NCI-H2227 (cell line): Measurements from ENCODE around the gene RRAD.
A peak's percentile ranks its signal among the peaks of the same experiment; 100 is the strongest.
"Not testable (repeated sequence)": the region's sequence is repeated elsewhere in the genome, so short reads cannot be mapped to it uniquely, and the experiment has no call there.

Experiments
- DNase-seq: peaks from one replicate; lab custom pipeline; 2025; ENCODE audit not compliant: unreplicated experiment; lab: John Stamatoyannopoulos, UW

Gene RRAD

GRCh38 chr16:66901626-66902025 lies 23.7 kb downstream of the RRAD start:
- no peak for DNase-seq

- no peak for DNase-seq
These were observed 24.5 kb downstream of the RRAD start for GRCh38 chr16:66900721-66901441.

DNA sequence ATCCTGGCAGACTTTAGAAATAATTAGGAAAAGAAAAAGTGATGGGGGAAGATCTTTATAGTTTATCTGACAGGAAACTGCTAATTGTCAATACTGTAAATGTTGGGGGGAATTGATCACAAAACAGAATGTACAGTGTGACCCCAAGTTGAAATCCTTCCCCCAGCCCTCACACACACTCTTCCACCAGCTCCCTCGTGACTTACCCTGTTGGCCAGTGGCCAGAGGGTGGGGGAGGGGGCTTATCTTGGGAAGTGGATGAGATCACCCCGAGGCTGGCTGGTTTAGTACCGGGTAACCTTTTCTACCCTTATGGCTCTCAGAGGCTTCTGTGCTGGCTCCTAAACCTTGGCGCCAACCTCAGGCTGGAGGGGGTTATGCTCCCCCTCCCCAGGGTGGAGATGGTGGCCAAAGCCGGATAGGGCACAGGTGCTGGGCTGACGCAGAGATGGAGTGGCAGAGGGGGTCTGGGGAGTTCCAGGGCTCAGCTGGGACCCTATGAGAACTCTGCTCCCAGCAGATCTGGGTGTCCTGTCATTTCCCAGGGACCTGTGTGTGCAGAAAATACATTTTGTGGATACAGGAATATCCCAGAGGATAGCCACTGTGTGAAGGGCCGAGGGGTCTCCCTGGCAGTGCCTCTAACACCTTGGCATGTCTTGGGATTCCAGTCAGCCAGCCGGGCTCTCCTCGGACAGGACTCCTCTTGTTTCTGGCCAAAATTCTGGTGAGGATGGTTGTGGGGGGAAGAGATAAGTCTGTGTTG lies 25.2 kb downstream of the RRAD start:
- peak; percentile 65 for DNase-seq

GRCh38 chr16:66899310-66899944 lies 25.9 kb downstream of the RRAD start:
- no peak for DNase-seq

DNA sequence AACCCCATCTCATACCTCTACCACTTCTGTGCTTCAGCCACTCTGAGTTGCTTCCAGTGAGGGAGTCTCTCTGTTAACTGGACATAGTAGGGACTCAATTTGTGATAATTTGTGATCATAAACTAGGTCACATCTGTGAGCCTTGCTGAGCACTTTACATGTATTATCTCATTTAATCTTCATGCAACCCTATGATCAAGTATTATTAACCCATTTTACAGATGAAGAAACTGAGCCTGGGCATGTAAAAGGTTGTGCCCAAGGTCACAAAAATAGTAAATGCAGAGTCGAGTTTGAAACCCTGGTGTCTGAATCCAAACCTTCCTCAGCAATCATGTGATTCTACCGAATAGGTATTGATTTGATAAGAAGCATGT lies 26.4 kb downstream of the RRAD start:
- no peak for DNase-seq

DNA sequence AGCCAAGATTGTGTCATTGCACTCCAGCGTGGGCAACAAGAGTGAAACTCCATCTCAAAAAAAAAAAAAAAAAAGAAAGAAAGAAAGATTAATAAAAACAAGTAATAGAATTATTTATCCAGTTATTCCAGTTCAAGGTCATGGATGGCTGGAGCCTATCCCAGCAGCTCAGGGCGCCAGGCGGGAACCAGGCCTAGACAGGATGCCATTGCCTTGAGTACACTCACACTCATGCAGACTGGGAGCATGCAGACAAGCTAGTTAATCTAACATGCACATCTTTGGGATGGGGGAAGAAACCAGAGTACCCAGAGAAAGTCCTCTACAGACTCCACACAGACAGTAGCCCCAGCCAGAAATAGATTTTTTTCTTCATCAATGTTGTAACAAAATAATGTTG lies 27.1 kb downstream of the RRAD start:
- DNase-seq, result no peak

DNA sequence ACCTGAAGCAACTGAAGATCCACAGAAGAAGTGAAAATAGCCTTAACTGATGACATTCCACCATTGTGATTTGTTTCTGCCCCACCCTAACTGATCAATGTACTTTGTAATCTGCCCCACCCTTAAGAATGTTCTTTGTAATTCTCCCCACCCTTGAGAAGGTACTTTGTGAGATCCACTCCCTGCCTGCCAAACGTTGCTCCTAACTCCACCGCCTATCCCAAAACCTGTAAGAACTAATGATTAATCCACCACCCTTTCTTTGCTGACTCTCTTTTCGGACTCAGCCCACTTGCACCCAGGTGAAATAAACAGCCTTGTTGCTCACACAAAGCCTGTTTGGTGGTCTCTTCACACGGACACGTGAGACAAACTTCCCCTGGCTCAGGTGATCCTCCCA lies 28.7 kb downstream of the RRAD start:
- not testable (repeated sequence) for DNase-seq

DNA sequence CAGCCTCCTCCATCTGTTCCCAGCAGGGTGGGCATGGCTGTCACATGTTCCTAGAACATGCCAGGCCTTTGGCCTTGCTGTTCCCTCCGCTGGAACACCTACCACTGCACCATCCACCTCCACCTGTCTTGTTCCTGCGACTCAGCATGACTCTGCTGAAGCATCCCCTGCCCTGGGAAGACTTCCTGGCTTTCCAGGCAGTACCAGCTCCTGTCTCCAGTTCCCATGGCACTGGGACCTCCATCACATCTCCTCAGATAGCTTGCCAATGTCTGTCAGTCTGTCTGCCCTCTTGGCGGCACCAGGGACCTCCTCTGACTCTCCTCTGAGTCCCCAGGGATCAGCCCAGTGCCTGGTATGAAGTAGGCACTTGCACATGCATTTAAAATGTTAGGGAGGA lies 29.3 kb downstream of the RRAD start:
- no peak for DNase-seq

DNA sequence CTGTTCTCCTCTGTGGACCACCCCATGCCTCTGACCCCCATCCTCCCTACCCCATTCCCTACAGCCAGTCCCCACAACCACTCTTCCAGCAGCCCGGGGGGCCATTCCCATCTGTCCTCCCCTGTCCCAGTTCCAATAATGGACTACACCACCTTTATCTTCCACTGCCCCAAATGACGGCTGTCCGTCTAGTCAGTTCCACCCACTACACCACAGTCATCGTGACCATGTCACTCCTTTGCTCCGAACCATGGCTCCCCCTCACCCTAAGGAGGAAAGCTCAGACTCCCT lies 29.7 kb downstream of the RRAD start:
- DNase-seq, result no peak

DNA sequence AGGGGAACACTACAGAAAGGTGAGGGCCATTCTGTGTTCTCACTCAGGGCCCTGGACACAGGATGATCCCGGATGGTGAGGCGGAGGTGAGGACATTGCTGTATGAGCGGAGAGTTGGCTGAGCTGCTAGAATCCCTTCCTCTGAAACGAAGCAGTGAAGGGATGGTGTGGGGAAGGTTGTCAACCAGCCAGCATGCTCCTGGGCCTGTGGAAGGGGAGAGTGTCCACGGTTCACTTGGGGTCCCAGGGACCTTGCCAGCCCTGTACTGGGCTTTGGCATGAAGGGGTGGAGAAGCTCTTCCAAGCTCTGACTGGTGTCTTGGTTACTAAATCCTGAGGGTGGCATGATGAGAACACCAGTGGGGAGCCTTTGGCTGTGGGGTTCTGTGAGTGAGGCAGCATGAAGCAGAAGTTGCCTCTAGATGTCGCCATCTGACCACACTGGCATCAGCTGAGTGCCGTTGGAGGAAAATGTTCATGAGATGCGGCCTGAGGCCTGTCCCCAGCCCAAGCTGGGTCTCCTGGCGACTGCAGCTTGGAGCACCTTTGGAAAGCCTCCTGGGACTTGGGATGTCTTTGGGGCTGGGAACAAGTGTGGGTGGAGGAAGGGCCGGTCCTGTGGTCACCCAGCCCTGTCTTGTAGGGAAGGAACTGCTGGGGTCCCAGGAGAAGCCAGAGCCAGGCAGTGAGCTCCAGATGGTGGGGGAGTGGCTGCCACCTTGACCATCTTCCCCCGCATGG lies 30.2 kb downstream of the RRAD start:
- peak; percentile 76 for DNase-seq

DNA sequence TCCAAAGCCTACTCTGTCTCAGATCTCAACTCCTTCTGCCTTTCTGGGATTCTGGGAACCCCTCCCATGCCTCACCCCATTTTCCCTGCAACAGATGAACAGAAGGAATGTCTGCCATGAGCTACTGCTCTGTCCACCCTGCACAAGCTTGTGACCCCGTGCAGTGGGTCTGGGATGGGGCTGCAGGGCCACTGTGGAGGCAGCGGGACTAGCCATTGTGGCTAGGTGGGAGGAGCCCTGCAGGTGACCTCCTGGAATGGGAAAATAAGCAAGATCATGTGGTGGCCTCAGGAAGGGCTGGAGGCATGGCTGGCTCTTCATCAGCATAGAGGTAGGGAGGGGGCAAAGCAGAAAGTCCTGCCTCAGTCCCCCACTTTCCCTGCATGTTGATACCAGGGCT lies 31.3 kb downstream of the RRAD start:
- no peak for DNase-seq

- DNase-seq, result no peak
These were observed 33.5 kb downstream of the RRAD start for GRCh38 chr16:66891797-66892196.

DNA sequence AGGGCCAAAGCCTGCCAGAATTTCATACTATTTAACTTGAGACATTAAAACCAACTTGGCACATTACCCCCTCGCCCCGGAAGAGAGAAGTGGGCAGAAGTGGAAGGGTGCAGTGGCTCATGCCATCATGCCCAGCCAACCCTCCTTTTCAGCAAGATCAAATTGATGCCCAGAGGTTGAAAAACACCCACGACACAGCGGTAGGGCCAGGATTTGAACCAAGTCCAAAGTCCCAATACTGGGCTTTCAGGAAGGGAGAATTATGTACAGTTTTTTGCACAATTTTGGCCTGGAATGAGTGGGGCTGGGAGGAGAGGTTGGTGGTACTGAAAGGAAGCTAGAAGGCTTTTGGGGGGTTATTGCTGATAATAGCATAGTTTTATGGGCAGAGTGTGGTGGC lies 34.0 kb downstream of the RRAD start:
- no peak for DNase-seq

- no peak for DNase-seq
These were observed 34.5 kb downstream of the RRAD start for GRCh38 chr16:66890799-66891198.

GRCh38 chr16:66889622-66890021 lies 35.7 kb downstream of the RRAD start:
- DNase-seq, result no peak

DNA sequence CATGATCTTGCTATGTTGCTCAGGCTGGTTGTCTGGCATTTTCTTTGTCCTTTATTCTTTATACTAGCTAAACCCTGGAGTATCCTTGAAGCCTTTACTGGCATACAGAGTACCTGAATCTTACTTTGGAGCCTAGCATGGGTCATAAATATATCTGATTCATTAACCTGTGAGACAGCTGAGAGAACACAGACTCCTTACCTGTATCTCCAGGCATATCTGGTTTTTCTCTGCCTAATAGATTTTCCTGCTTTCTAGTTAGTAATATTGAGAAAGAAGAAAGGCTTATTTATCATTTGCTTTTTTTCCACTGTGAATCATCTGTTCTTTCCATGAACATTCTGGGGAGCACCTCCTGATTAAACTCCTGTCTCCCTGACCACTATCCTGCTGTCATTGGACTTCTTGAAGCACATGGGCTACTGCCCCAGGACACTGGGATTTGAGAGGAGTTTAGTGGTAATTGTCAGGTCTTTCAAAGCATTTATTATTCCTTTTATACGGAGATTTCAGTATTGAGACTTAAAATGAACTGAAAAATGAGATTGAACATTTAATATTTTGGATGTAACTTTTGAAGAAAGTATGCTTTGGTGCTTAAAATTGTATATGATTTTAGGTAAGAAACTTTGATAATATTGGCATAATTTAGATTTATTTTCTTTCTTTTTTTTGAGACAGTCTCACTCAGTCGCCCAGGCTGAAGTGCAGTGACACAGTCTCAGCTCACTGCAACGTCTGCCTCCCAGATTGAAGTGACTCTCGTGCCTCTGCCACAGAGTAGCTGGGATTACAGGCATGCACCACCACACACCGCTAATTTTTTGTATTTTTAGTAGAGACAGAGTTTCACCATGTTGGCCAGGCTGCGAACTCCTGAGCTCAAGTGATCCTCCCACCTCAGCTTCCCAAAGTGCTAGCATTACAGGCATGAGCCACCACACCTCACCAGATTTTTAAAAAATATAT lies 36.4 kb downstream of the RRAD start:
- no peak for DNase-seq

DNA sequence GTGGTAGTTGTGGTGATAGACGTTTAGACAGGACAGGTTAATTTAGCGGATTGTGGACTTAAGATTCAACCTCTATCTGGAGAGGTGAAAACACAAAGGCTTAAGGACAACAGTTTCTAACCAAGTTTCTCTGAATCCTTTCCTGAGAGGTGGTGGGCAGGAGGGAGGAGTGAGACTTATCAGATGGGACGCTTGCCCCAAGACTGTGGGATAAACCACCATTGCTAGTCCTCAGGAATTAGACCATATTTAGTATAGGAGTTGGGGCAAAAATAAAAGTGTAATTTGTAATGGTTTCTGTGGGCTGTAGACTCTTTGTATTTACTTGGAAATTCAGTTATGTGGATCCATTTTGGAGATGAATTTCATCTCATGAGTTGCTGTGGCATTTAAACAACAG lies 38.4 kb downstream of the RRAD start:
- no peak for DNase-seq

- no peak for DNase-seq
These were observed 39.0 kb downstream of the RRAD start for GRCh38 chr16:66886321-66886720.

- DNase-seq, result no peak
These were observed 39.8 kb downstream of the RRAD start for GRCh38 chr16:66885491-66885890.

GRCh38 chr16:66882702-66883101 lies 42.6 kb downstream of the RRAD start:
- DNase-seq, result no peak
